Measurements from ENCODE around the gene PPID. TPM values are rescaled to one million over a fixed set of nuclear protein-coding genes. Genes with fewer than 3 reads are reported as not detected.

Gene PPID
- total RNA-seq (2012; rRNA removed) (11.8 and 22.8 TPM in 2 replicates), polyA plus RNA-seq (2012; rRNA removed) (17.1 and 21.1 TPM in 2 replicates), Bru-seq, nascent RNA (percentile 73 among the genes with signal in this experiment), BruChase-seq, experiment 1, labeled RNA remaining after a 6-hour chase (percentile 72 among the genes with signal in this experiment), BruChase-seq, experiment 2, labeled RNA remaining after a 2-hour chase (percentile 67 among the genes with signal in this experiment)
- 4.3 and 5.0 TPM in 2 replicates for polyA plus RNA-seq (2012; cell fraction: cytosol; rRNA removed)
- 2.7 and 8.2 TPM in 2 replicates for polyA plus RNA-seq (2012; cell fraction: nucleus; rRNA removed; ENCODE audit: low replicate concordance)
- long read RNA-seq, transcript PPID-201 (10 exons, 1,823 nt), result major isoform, 53 of 63 reads
- long read RNA-seq, partial matches to known transcripts, result 4 of 63 reads
- long read RNA-seq, other reads (novel, unspliced or antisense), result 6 of 63 reads

DNA sequence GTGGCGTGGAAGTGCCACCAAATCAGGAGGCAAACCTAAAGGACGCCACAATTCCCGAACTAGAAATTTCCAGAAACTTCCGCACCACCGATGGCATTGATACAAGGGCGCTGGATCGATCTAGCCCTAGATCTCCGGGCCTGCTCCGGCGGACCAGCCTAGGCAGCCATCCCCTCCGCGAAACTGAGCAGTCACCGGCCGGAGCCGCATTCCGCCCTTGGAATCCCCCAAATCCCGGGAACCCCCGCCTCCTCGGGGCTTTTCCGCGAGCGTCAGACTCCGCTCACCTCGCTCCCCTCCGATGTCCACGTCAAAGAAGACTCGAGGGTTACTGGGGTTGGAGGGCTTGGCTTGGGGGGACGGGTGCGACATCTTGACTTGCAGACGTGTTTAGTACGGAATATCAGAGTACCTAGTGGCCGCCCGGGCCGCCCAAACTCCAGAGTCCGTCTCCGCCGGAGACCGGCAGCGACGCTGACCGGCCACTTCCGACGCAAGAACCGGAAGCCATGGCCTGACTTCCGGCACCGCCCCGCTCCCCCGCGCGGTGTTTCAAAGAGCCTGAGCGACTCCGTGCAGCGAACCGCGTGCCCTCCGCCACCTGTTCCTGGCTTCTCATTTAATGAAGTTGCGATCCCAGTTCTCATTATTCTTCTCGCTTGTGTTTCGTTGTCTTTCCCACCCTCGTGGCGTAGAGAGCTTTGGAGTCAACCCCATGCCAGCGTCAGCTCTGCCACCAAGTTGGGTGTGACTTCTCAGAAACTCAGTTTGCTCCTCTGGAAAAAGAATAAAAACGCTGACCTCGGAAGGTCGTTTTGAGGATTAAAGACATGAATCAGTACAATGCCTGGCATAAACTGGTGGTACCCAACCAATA, at the start of gene PPID:
Gene PPID, minus strand, starts transcription at position 480 of the 877 bp plus-strand sequence. Its CDS starts 108 bp downstream, at position 372.
- Histone ChIP-seq H3K27me3 (ENCODE audit: control insufficient read depth, insufficient read depth, low read length) (no peaks in the 10 kb centered on the region), H3K4me2 (ENCODE audit: low read depth, low read length) (peak within 1 kb of the TSS; percentile 83), H3K79me1 (ENCODE audit: low read depth in 1 of 2, low read length in 2 of 2) (peaks cover 22 to 23% of the 10 kb centered on the region in 2 experiments), H3K4ac (ENCODE audit: low read depth, low read length) (peak within 1 kb of the TSS; percentile 96), H3K23ac (ENCODE audit: low read depth, low read length) (peak within 1 kb of the TSS; percentile 97), H3K9me3 (ENCODE audit: control insufficient read depth, insufficient read depth, low read length) (no peaks in the 10 kb centered on the region), H4K91ac (ENCODE audit: insufficient read depth, low read depth, low read length) (peak within 1 kb of the TSS; percentile 91), H3K56ac (ENCODE audit: extremely low read depth, insufficient read depth, low read length) (peak within 1 kb of the TSS; percentile 90), H4K20me1 (ENCODE audit: insufficient read depth, low read length) (no peaks in the 10 kb centered on the region), H3K18ac (ENCODE audit: low read depth, low read length) (peak within 1 kb of the TSS; percentile 60), H3K9me1 (ENCODE audit: insufficient read depth, low read length) (peaks cover 2% of the 10 kb centered on the region), H3K4me3 (ENCODE audit: insufficient read depth, low read depth, low read length) (peak within 1 kb of the TSS; percentile 75), H4K8ac (ENCODE audit: low read depth in 2 of 2, low read length in 2 of 2) (peak within 1 kb of the TSS; percentile 89 to 97), H2AK5ac (ENCODE audit: low read depth, low read length) (0 out of 2 replicates have a peak within 1 kb of the TSS, but pooled peaks have one; percentile 10), H3K36me3 (ENCODE audit: control insufficient read depth, insufficient read depth, low read length) (peaks cover 11% of the 10 kb centered on the region), H2AFZ (replicated peaks; ENCODE audit: low read length, poor library complexity) (peak within 1 kb of the TSS; percentile 97), H2BK120ac (ENCODE audit: low read depth, low read length) (peak within 1 kb of the TSS; percentile 84), H2AK9ac (replicated peaks; ENCODE audit: low read depth, low read length, poor library complexity) (peak within 1 kb of the TSS; percentile 71), H4K5ac (ENCODE audit: low read depth, low read length) (peak within 1 kb of the TSS; percentile 93), H3K9ac (ENCODE audit: low read depth, low read length) (peak within 1 kb of the TSS; percentile 94), H2BK20ac (ENCODE audit: low read depth, low read length) (peak within 1 kb of the TSS; percentile 50; the same call in 1 of the 2 replicates), H2BK15ac (ENCODE audit: low read depth, low read length) (peak within 1 kb of the TSS; percentile 21; the same call in 1 of the 3 replicates), H3K14ac (replicated peaks; ENCODE audit: low read depth, low read length) (peak within 1 kb of the TSS; percentile 98), H2BK5ac (ENCODE audit: low read depth, low read length, poor library complexity, severe bottlenecking) (peak within 1 kb of the TSS; percentile 82), H3K4me1 (ENCODE audit: control insufficient read depth, insufficient read depth, low read length) (no peaks in the 10 kb centered on the region; the same call in 1 of the 2 replicates), H3K27ac (ENCODE audit: insufficient read depth, low read length) (peak within 1 kb of the TSS; percentile 94)
- peak; percentile 95 for ATAC-seq (ENCODE audit: low read depth)
- intact Hi-C loops (cut with micrococcal nuclease) (no loop called here), in situ Hi-C loops (cut with MboI; ENCODE audit: low sequenced_read_pairs) (loop anchor here (10.0 kb wide), 1 partner anchor 722 kb away; no protein-coding TSS in a partner anchor), dilution Hi-C loops (cut with HindIII; ENCODE audit: low sequenced_read_pairs, unreplicated experiment) (no loop called here)
- POLR2A ChIA-PET (ENCODE audit: unreplicated experiment), result no interaction called here
- WGBS, 2 experiments (ENCODE audit: extremely low coverage in 2 of 2, insufficient read length in 1 of 2), result 0% methylated on average over 26 of the region's 65 CpGs; no CpG with 5 or more reads in 1 of the 2 experiments
- DNase-seq, result peak; percentile 70
- TF ChIP-seq MXI1 (IDR thresholded peaks at IDR 0.05; ENCODE audit: borderline replicate concordance, low read depth, low read length) (peak; percentile 96), CHD1 (IDR thresholded peaks at IDR 0.05; ENCODE audit: low read depth, low read length) (no peak), MAFK (IDR thresholded peaks at IDR 0.05; ENCODE audit: low read depth, low read length) (no peak), RAD21 (IDR thresholded peaks at IDR 0.05; ENCODE audit: low read length) (no peak), SMC3 (IDR thresholded peaks at IDR 0.05; ENCODE audit: low read depth, low read length) (0 out of 2 replicates have a peak, but pooled peaks have one; percentile 1), FOS (IDR thresholded peaks at IDR 0.05; ENCODE audit: low read depth, low read length) (no peak), MAZ (IDR thresholded peaks at IDR 0.05; ENCODE audit: borderline replicate concordance, low read depth, low read length) (peak; percentile 13; the same call in 1 of the 2 replicates), POLR2A (IDR thresholded peaks at IDR 0.05; ENCODE audit: low read depth, low read length) (peak; percentile 89), CEBPB (IDR thresholded peaks at IDR 0.05; ENCODE audit: low read depth, low read length) (no peak), NFE2L2 (IDR thresholded peaks at IDR 0.05; ENCODE audit: low read depth, low read length) (no peak)
- TF ChIP-seq, protein P1, sequence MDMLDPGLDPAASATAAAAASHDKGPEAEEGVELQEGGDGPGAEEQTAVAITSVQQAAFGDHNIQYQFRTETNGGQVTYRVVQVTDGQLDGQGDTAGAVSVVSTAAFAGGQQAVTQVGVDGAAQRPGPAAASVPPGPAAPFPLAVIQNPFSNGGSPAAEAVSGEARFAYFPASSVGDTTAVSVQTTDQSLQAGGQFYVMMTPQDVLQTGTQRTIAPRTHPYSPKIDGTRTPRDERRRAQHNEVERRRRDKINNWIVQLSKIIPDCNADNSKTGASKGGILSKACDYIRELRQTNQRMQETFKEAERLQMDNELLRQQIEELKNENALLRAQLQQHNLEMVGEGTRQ (IDR thresholded peaks at IDR 0.05; ENCODE audit: low read depth, low read length), result 0 out of 2 replicates have a peak, but pooled peaks have one; percentile 11
- BruUV-seq (replicated peaks), result no TSS peak
- CTCF ChIA-PET, result interaction anchor here (1.0 kb wide), 1 partner anchor 13 kb away, joined by 3 read pairs; no protein-coding TSS in a partner anchor

Measured in IMR-90 (cell line).